SK-N-SH (cell line): ENCODE results near the gene MISP3. TPM values are rescaled to one million over a fixed set of nuclear protein-coding genes. Genes with fewer than 3 reads are reported as not detected.

Experiments used
- CTCF ChIA-PET: fragments of 300-600, 350-600 bp; formaldehyde crosslinking; extraction: SDS; loops from one replicate; lab custom pipeline; 2021; lab: Yijun Ruan, JAX
- POLR2A ChIA-PET: fragments of 350-600 bp; sonication (Branson Sonifier 250); formaldehyde crosslinking; extraction: SDS; loops from one replicate; lab custom pipeline; 2020; ENCODE audit warnings: antibody characterized with exemption, inconsistent platforms; lab: Yijun Ruan, JAX
- DNase-seq: peaks from one replicate; pipeline ENCODE4 v3.0.0; 2012
- H2AFZ ChIP-seq: fragments of 200-600 bp; sonication (generic); 2 replicates; pipeline ENCODE4 v1.8.1; 2016; ENCODE audit warnings: antibody characterized with exemption, mild to moderate bottlenecking, low read depth
- H3F3A ChIP-seq: fragments of 200-600 bp; sonication (generic); replicated peaks from 2 replicates; pipeline ENCODE3; 2016; ENCODE audit warnings: antibody characterized with exemption, mild to moderate bottlenecking; ENCODE audit not compliant: insufficient read depth
- H3K27ac ChIP-seq, 2 experiments: fragments of 200-500 bp in 1 of 2; fragments of 200-600 bp in 1 of 2; sonication (Bioruptor generic) in 1 of 2; sonication (generic), shearing (Covaris generic) in 1 of 2; 2 replicates each; pipeline versions ENCODE4 v1.5.1 to v1.6.1; 2014 to 2016; ENCODE audit warnings: low read depth in 2 of 2, inconsistent platforms in 1 of 2, low read length in 1 of 2, mild to moderate bottlenecking in 1 of 2, mixed read lengths in 1 of 2
- H3K27me3 ChIP-seq: fragments of 200-600 bp; sonication (generic), shearing (Covaris generic); 2 replicates; pipeline ENCODE4 v1.6.1; 2016; ENCODE audit warnings: mixed run types; ENCODE audit not compliant: insufficient read depth
- H3K36me3 ChIP-seq, 2 experiments: fragments of 200-500 bp in 1 of 2; fragments of 200-600 bp in 1 of 2; sonication (Bioruptor generic) in 1 of 2; sonication (generic) in 1 of 2; replicated peaks in 1 of 2; 2 replicates each; pipeline versions ENCODE3 to v1.5.1; 2014 to 2016; ENCODE audit warnings: low read length in 1 of 2, mild to moderate bottlenecking in 1 of 2; ENCODE audit not compliant: insufficient read depth in 2 of 2, control insufficient read depth in 1 of 2
- H3K4me1 ChIP-seq, 2 experiments: fragments of 200-500 bp in 1 of 2; fragments of 200-600 bp in 1 of 2; sonication (Bioruptor generic) in 1 of 2; sonication (generic), shearing (Covaris generic) in 1 of 2; 2 replicates each; pipeline versions ENCODE4 v1.5.1 to v1.6.1; 2014 to 2016; ENCODE audit warnings: low read depth in 1 of 2, low read length in 1 of 2, mixed run types in 1 of 2; ENCODE audit not compliant: insufficient read depth in 2 of 2, control insufficient read depth in 1 of 2
- H3K4me2 ChIP-seq: fragments of 200-600 bp; sonication (generic), shearing (Covaris generic); 2 replicates; pipeline ENCODE4 v1.6.1; 2017; ENCODE audit warnings: mixed run types
- H3K4me3 ChIP-seq, 2 experiments: fragments of 200-500 bp in 1 of 2; fragments of 200-600 bp in 1 of 2; sonication (Bioruptor generic) in 1 of 2; sonication (generic), shearing (Covaris generic) in 1 of 2; 2 replicates each; pipeline versions ENCODE4 v1.5.1 to v1.8.1; 2014 to 2016; ENCODE audit warnings: low read depth in 2 of 2, inconsistent platforms in 1 of 2, low read length in 1 of 2, mild to moderate bottlenecking in 1 of 2, mixed read lengths in 1 of 2, moderate library complexity in 1 of 2
- H3K79me2 ChIP-seq: fragments of 200-600 bp; sonication (generic); 2 replicates; pipeline ENCODE4 v1.8.1; 2017; ENCODE audit warnings: mild to moderate bottlenecking; ENCODE audit not compliant: insufficient read depth
- H3K9ac ChIP-seq: fragments of 200-600 bp; sonication (generic); 2 replicates; pipeline ENCODE4 v1.6.1; 2017; ENCODE audit warnings: mixed run types
- H3K9me2 ChIP-seq: fragments of 200-600 bp; sonication (generic); 2 replicates; pipeline ENCODE4 v1.6.1; 2017; ENCODE audit warnings: mixed run types
- H3K9me3 ChIP-seq: fragments of 200-600 bp; sonication (generic); 2 replicates; pipeline ENCODE4 v1.6.1; 2017; ENCODE audit warnings: mixed run types, mild to moderate bottlenecking, moderate library complexity
- H4K20me1 ChIP-seq: fragments of 200-600 bp; sonication (generic); 2 replicates; pipeline ENCODE4 v1.6.1; 2017; ENCODE audit warnings: mild to moderate bottlenecking, mixed run types; ENCODE audit not compliant: insufficient read depth
- GABPA ChIP-seq: IDR thresholded peaks from 2 replicates; pipeline ENCODE4 v1.4.0; 2012; ENCODE audit warnings: low read depth, mild to moderate bottlenecking
- IRF3 ChIP-seq: fragments of 150-350 bp; IDR thresholded peaks from 2 replicates; pipeline ENCODE4 v1.6.1; 2016; ENCODE audit warnings: mild to moderate bottlenecking, low read depth, low read length
- NRF1 ChIP-seq: IDR thresholded peaks from 2 replicates; pipeline ENCODE4 v1.6.1; 2012; ENCODE audit warnings: low read depth, mild to moderate bottlenecking, low read length
- REST ChIP-seq: IDR thresholded peaks from 2 replicates; pipeline ENCODE4 v1.6.1; 2012; ENCODE audit warnings: mild to moderate bottlenecking, low read depth, low read length, moderate library complexity
- RFX5 ChIP-seq: IDR thresholded peaks from 2 replicates; pipeline ENCODE4 v1.6.1; 2012; ENCODE audit warnings: mild to moderate bottlenecking, improper control_type of control experiment, low read length
- TAF1 ChIP-seq: IDR thresholded peaks from 2 replicates; pipeline ENCODE4 v1.6.1; 2012; ENCODE audit warnings: low read depth, mild to moderate bottlenecking, low read length, moderate library complexity, borderline replicate concordance
- WGBS: methylation state at CpG from one replicate; pipeline ENCODE4 v1.1.6; 2017; ENCODE audit warnings: low lambda C conversion rate; 5-methylcytosine and 5-hydroxymethylcytosine counted together
- polyA plus RNA-seq, 3 experiments: library from polyadenylated mRNA; depleted of rRNA; stranded (reverse); fragments of >200 nt; gene quantifications; 2 replicates each; pipeline ENCODE4 v1.2.3, GENCODE V29; 2012

The MISP3 gene
- polyA plus RNA-seq, 1 of the 3 experiments (the other 2 are of a cell fraction): 2.6 TPM

- TF ChIP-seq REST (no peak), NRF1 (no peak), RFX5 (no peak)
Measured at GRCh38 chr19:14093117-14093823, 20.7 kb downstream of the MISP3 start (continued).

GRCh38 chr19:14094854-14095253, 22.3 kb downstream of the MISP3 start:
- H3K27me3 ChIP-seq: no peaks in the 10 kb centered on the region
- peaks cover 9% of the 10 kb centered on the region for H3F3A ChIP-seq
- DNase-seq: no peak
- WGBS: 93% methylated on average over 7 of the region's 7 CpGs
- H3K4me2 ChIP-seq: no peak overlapping the region
- peaks cover 4 to 10% of the 10 kb centered on the region in 2 experiments for H3K36me3 ChIP-seq
- no peak overlapping the region for H2AFZ ChIP-seq
- no peaks in the 10 kb centered on the region for H3K9me2 ChIP-seq
- peaks cover 0 to 5% of the 10 kb centered on the region in 2 experiments; a peak in 1 of 4 replicates for H3K4me1 ChIP-seq
- H3K79me2 ChIP-seq: no peaks in the 10 kb centered on the region
- H4K20me1 ChIP-seq: no peaks in the 10 kb centered on the region
- H3K9me3 ChIP-seq: peaks cover 8% of the 10 kb centered on the region; the same call in 1 of the 2 replicates
- H3K27ac ChIP-seq: no peak overlapping the region
- no peak overlapping the region for H3K4me3 ChIP-seq
- no peak for TF ChIP-seq REST
- TF ChIP-seq GABPA: no peak
- no peak for TF ChIP-seq IRF3
- no peak for TF ChIP-seq TAF1
- CTCF ChIA-PET: interaction anchor here (0.9 to 1.5 kb wide), 2 partner anchors 19 to 47 kb away, joined by 3 read pairs; no protein-coding TSS in a partner anchor
- POLR2A ChIA-PET: interaction anchor here (0.9 kb wide), 1 partner anchor 42 kb away, joined by 4 read pairs; the partner anchor contains the start of gene ASF1B
- no peak overlapping the region for H3K9ac ChIP-seq
